ENCODE results near the gene CFD. TPM values are rescaled to one million over a fixed set of nuclear protein-coding genes. Genes with fewer than 3 reads are reported as not detected.
"Not testable (repeated sequence)": the region's sequence is repeated elsewhere in the genome, so short reads cannot be mapped to it uniquely, and the experiment has no call there.

The CFD gene
- polyA plus RNA-seq, 3 donors: 146 to 2,068 (median 706) TPM

DNA sequence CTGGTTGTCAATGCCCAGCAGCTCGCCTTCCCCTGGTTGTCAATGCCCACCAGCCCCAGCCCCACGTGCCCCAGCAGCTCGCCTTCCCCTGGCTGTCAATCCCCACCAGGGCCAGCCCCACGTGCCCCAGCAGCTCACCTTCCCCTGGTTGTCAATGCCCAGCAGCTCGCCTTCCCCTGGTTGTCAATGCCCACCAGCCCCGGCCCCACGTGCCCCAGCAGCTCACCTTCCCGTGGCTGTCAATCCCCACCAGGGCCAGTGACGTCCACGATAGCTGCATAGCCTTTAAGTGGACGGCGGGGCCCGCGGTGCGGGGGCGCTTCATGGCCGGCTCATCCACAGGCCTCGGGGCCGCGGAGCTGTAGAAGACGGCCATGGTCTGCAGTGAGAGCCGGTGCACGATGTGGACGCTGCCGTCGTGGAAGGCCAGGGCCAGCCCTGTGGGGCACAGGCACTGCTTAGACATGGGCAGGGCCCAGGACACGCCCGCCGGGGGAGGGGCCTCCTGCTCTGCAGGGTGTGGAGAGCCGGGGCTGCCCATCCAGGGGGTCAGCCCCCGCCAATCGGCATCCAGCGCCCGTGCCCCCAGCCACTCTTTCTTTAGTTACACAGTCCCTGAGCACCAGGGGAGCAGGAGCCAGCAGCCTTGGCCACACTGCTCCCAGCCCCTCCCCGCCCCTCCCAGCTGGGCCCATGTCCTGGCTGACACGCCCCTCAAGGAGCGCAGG is 20.4 kb downstream of the CFD start:
- 88 to 92% (median 90%) methylated on average over 36 to 37 of the region's 37 CpGs for WGBS, 3 donors
- no peak overlapping the region for H3K27ac ChIP-seq (ENCODE audit: low read depth, low read length)

DNA sequence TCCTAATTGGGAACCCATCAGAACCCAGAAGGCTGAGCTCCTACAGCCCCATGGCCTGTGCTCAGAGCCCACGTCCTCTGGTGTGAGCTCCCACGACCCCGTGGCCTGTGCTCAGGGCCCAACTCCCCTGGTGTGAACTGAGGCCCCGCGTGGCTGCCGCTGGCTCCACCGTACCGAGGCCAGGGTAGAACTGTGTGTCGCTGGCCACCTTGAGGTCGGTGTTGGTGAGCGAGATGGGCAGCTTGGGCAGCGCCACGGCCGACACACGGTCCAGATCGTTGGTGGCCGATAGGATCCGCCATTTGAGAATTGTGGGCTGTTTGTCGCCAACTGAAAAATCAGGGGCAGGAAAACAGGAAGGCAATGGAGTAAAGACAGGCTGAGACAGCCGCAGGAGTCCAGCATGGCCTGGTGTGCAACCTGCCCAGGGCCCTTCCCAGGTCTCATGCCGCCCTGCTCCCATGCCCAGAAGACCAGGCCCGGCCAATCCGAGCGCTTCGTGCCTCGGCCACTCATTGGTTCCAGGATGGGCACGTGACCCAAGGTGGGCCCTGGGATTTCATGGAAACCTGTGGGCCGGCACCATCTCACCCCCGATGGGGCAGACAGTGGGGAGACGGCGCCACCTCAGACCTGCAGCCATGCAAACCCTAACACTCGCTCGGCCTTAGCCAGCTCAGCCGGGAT is 22.1 kb downstream of the CFD start:
- H3K27ac ChIP-seq (ENCODE audit: low read depth, low read length): no peak overlapping the region
- 98 to 99% (median 98%) methylated on average over 34 of the region's 34 CpGs for whole genome bisulfite sequencing, 3 donors

DNA sequence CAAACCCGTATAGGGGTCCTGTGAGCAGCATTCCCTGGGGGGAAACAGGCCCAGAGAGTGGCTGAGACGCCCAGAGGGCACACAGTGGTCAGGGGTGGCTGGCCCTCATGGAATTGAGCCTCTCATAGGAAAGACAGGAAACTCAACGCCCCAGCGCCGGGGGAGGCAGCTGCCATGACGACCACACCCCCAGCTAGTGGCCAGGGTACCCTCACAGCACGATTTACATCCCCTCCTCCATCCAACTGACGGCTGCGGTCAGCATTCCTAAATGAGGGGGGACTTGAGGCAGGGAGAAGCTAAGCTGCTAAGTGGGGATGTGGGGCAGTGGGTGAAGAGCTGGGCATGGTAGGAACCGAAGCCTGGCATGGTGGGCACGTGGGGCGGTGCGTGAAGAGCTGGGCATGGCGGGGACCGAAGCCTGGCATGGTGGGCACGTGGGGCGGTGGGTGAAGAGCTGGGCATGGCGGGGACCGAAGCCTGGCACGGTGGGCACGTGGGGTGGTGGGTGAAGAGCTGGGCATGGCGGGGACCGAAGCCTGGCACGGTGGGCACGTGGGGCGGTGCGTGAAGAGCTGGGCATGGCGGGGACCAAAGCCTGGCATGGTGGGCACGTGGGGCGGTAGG is 23.5 kb downstream of the CFD start:
- H3K27ac ChIP-seq (ENCODE audit: low read depth, low read length): no peak overlapping the region
- WGBS, 3 donors: 90 to 97% (median 93%) methylated on average over 15 to 30 of the region's 30 CpGs

DNA sequence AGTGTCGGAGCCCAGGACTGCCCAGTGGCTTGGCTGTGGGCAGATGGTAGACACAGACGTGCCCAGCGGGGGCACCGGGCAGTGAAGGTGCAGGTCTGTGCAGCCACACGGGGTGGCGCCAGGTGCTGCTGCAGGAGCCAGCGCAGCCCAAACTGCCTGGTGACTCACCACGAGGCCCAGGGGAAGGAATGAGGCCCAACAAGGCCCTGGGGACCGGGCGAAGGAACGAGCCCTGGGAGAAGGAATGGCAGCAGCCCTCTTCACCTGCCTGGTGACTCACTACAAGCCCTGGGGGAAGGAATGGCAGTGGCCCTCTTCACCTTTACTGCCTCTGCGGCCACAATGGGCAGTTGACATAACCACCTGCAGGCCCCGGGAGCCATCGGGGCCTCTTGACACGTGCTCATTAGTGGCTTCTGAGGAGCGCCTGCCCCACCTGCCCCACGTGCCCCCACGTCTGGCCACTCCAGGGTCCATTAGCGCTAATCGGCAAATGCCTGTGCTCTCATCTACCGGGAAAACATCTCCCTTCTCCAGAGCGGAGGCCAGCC is 24.3 kb downstream of the CFD start:
- 89 to 95% (median 92%) methylated on average over 22 of the region's 22 CpGs for WGBS, 3 donors
- no peak overlapping the region for H3K27ac ChIP-seq (ENCODE audit: low read depth, low read length)

GRCh38 chr19:884420-885211 is 25.2 kb downstream of the CFD start:
- no peak overlapping the region for H3K27ac ChIP-seq (ENCODE audit: low read depth, low read length)
- WGBS, 3 donors: 93 to 94% (median 94%) methylated on average over 38 to 51 of the region's 51 CpGs

GRCh38 chr19:885536-886224 is 26.2 kb downstream of the CFD start:
- H3K27ac ChIP-seq (ENCODE audit: low read depth, low read length): no peak overlapping the region
- WGBS, 3 donors: 94 to 96% (median 96%) methylated on average over 57 to 64 of the region's 64 CpGs

DNA sequence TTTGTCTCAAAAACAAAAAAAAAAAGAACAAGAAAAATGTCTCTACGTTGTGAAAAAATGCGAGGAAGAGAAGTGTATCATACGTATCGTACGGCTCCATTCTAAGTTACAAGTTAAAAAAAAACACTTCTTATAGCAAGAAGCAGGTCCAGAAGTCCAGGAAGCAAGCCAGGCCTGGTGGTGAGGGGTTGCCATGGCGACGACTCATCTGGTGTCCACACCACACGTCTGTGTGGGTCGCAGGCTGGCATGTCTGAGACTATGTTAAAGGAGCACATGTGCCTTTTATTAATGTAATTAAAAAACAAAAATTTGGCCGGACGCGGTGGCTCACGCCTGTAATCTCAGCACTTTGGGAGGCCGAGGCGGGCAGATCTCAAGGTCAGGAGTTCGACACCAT is 27.6 kb downstream of the CFD start:
- H3K27ac ChIP-seq (ENCODE audit: low read depth, low read length): no peak overlapping the region
- WGBS, 3 donors: 87 to 90% (median 88%) methylated on average over 16 of the region's 16 CpGs

- no peak overlapping the region for H3K27ac ChIP-seq (ENCODE audit: low read depth, low read length)
- 95 to 96% (median 95%) methylated on average over 10 of the region's 10 CpGs for WGBS, 3 donors
Measured at GRCh38 chr19:887599-887998, 28.1 kb downstream of the CFD start.

GRCh38 chr19:888581-889385 is 29.3 kb downstream of the CFD start:
- WGBS, 3 donors: 87 to 92% (median 90%) methylated on average over 29 to 30 of the region's 30 CpGs
- no peak overlapping the region for H3K27ac ChIP-seq (ENCODE audit: low read depth, low read length)

GRCh38 chr19:889662-890295 is 30.3 kb downstream of the CFD start:
- 93 to 96% (median 94%) methylated on average over 23 to 26 of the region's 26 CpGs for WGBS, 3 donors
- no peak overlapping the region for H3K27ac ChIP-seq (ENCODE audit: low read depth, low read length)

- H3K27ac ChIP-seq (ENCODE audit: low read depth, low read length): no peak overlapping the region
- WGBS, 3 donors: 89 to 96% (median 92%) methylated on average over 18 of the region's 18 CpGs
Measured at GRCh38 chr19:890831-891230, 31.4 kb downstream of the CFD start.

GRCh38 chr19:891421-892200 is 32.1 kb downstream of the CFD start:
- not testable (repeated sequence) for H3K27ac ChIP-seq (ENCODE audit: low read depth, low read length)
- WGBS, 3 donors: 15 to 73% (median 63%) methylated on average over 47 to 50 of the region's 50 CpGs

DNA sequence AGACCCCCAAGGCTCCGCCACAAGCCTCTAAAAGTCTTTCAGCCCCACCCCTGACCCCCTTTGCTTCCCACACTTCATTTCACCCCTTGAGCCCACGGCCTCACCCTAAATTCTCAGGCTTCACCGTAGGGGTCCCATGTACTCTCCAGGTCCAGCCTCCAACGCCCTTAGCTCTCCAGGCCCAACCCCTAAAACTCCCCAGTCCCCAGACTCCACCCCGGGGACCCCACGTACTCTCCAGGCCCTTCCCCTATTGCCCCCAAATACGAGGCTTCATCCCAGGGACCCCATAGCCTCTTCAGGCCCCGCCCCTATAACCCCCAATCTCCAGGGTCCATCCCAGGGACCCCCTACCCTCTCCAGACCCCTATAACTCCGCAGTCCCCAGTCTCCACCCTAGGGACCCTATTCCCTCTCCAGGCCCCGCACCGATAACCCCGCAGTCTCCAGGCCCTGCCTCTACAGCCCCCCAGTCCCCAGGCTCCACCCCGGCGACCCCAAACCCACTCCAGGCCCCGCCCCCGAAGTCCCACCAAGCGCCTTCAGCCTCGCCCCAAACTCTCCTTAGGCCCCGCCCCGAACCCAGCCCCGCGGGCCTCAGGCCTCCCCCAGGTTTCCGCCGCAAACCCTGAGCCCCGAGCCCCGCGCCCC is 32.9 kb downstream of the CFD start:
- H3K27ac ChIP-seq (ENCODE audit: low read depth, low read length): peak overlapping the region; percentile 29
- 4 to 5% (median 4%) methylated on average over 22 to 27 of the region's 27 CpGs for WGBS, 3 donors

- H3K27ac ChIP-seq (ENCODE audit: low read depth, low read length): peak within 1 kb of the TSS; percentile 29
- 1 to 2% (median 1%) methylated on average over 47 to 69 of the region's 69 CpGs for WGBS, 3 donors
Measured at GRCh38 chr19:892894-893689, 33.6 kb downstream of the CFD start, which contains the start of the genes MED16 and RNU6-9. TSS of gene MED16 (minus strand) at chr19:893187. CDS start at chr19:891131, 2,056 bp downstream. TSS of gene RNU6-9 (plus strand) at chr19:893484.

DNA sequence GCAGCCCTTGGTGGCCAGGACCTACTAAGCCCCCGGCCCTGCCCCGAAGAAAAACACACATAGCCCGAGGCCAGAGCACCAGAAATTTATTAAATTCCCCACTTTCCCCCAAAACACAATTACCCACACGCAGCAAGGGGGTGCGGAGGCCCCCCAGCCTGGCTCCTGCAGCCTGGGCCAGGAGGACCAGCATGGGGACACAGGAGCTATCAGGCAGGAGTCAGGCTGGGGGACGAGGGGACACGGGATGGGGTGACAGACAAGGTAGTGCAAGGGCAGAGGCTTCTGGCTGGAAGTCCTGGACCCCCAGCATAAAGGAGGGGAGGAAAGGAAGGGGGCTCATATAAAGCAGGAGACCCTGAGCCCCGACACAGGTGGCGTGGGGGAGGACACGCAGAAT is 37.0 kb downstream of the CFD start:
- whole genome bisulfite sequencing, 3 donors: 88 to 96% (median 94%) methylated on average over 10 of the region's 10 CpGs
- H3K27ac ChIP-seq (ENCODE audit: low read depth, low read length): no peak overlapping the region

All from adipose tissue (tissue), 3 donors.